ENCODE measurements around the gene LRFN2. TPM values are rescaled to one million over a fixed set of nuclear protein-coding genes. Genes with fewer than 3 reads are reported as not detected.
A peak's percentile ranks its signal among the peaks of the same experiment; 100 is the strongest.

LRFN2 gene
- total and polyA plus RNA-seq, 2 donors from 2014 or later = not detected

DNA sequence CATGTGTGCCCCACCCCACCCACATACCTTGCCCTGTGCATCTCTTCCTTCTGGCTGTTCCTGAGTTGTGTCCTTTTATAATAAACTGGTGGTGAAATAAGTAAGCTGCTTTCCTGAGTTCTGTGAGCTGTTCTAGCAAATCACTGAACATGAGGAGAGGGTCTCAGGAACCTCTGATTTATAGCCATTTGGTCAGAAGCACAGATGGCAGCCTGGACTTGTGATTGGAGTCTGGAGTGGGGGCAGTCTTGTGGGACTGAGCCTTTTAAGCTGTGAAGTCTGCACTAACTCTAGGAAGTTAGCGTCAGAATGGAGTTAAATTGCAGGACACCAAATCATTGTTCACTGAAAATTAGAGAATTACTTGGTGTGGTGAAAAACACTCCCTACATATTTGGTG is 245.4 kb downstream of the LRFN2 start:
- intact Hi-C loops (cut with DNase I) = no loop called here
- H3K27me3 ChIP-seq (ENCODE audit: control insufficient read depth, insufficient read depth, low read length) = peaks cover 11% of the 10 kb centered on the region
- H3K27ac ChIP-seq (ENCODE audit: low read depth in 2 of 2, low read length in 2 of 2) = no peak overlapping the region
- FAIRE-seq = no peak
- peak in 2 of 5 donors; percentile 9 to 41 for DNase-seq
- H3K4me3 ChIP-seq (ENCODE audit: low read length in 3 of 3) = no peak overlapping the region
- TF ChIP-seq, protein P1, sequence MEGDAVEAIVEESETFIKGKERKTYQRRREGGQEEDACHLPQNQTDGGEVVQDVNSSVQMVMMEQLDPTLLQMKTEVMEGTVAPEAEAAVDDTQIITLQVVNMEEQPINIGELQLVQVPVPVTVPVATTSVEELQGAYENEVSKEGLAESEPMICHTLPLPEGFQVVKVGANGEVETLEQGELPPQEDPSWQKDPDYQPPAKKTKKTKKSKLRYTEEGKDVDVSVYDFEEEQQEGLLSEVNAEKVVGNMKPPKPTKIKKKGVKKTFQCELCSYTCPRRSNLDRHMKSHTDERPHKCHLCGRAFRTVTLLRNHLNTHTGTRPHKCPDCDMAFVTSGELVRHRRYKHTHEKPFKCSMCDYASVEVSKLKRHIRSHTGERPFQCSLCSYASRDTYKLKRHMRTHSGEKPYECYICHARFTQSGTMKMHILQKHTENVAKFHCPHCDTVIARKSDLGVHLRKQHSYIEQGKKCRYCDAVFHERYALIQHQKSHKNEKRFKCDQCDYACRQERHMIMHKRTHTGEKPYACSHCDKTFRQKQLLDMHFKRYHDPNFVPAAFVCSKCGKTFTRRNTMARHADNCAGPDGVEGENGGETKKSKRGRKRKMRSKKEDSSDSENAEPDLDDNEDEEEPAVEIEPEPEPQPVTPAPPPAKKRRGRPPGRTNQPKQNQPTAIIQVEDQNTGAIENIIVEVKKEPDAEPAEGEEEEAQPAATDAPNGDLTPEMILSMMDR (IDR thresholded peaks at IDR 0.05; ENCODE audit: borderline replicate concordance, extremely low read depth, insufficient read depth) = no peak
- H3K9me3 ChIP-seq (ENCODE audit: control insufficient read depth in 2 of 3, insufficient read depth in 1 of 3, low read length in 3 of 3) = no peaks in the 10 kb centered on the region
- no peak overlapping the region for H3K9ac ChIP-seq (ENCODE audit: low read length in 3 of 3)
- H3K4me1 ChIP-seq (ENCODE audit: control insufficient read depth in 2 of 3, insufficient read depth in 2 of 3, low read depth in 1 of 3, low read length in 3 of 3) = no peaks in the 10 kb centered on the region
- H3K36me3 ChIP-seq (ENCODE audit: control insufficient read depth in 2 of 3, insufficient read depth in 3 of 3, low read length in 3 of 3) = no peaks in the 10 kb centered on the region

Data from kidney (tissue), 14 donors.